A673 (cell line): ENCODE results near the gene BTF3.
"Not testable (repeated sequence)": the region's sequence is repeated elsewhere in the genome, so short reads cannot be mapped to it uniquely, and the experiment has no call there.

Experiments used
- CTCF ChIP-seq: fragments of 300-800, 200-600 bp; sonication (generic); conservative IDR thresholded peaks from 2 replicates; pipeline ENCODE4 v1.5.1; 2017; ENCODE audit warnings: low read depth, mild to moderate bottlenecking, antibody characterized with exemption, low read length, moderate library complexity, mixed read lengths
- EZH2 ChIP-seq: fragments of 200-600 bp; sonication (generic); IDR thresholded peaks from 2 replicates; pipeline ENCODE4 v1.6.1; 2017; ENCODE audit warnings: borderline replicate concordance, low read depth, mild to moderate bottlenecking, mixed read lengths, antibody characterized with exemption, low read length; ENCODE audit not compliant: poor library complexity, severe bottlenecking

GRCh38 chr5:73487257-73487656, 11.0 kb upstream of the BTF3 start:
- TF ChIP-seq CTCF, EZH2: not testable (repeated sequence)
